CD4-positive, alpha-beta T cell treated with Interleukin-4 for 1 hour (primary cell): ENCODE data around the gene HDGF.
A peak's percentile ranks its signal among the peaks of the same experiment; 100 is the strongest.
"Not testable (repeated sequence)": the region's sequence is repeated elsewhere in the genome, so short reads cannot be mapped to it uniquely, and the experiment has no call there.

Source experiments
- DNase-seq, 2 donors: peaks; one replicate each; pipeline ENCODE4 v3.0.0-alpha.2; 2020 to 2022

The HDGF gene

GRCh38 chr1:156766298-156767100 lies 15.0 kb upstream of the HDGF start:
- peak in 1 of 2 donors; percentile 16 for DNase-seq

- DNase-seq: peak in 1 of 2 donors; percentile 21
These were observed 14.2 kb upstream of the HDGF start for GRCh38 chr1:156765666-156766065.

- not testable (repeated sequence) for DNase-seq
These were observed 13.7 kb upstream of the HDGF start for GRCh38 chr1:156765136-156765535.

- DNase-seq: no peak
These were observed 9.3 kb upstream of the HDGF start for GRCh38 chr1:156760796-156761104.

GRCh38 chr1:156760092-156760795 lies 8.8 kb upstream of the HDGF start:
- no peak for DNase-seq

- DNase-seq: not testable (repeated sequence)
These were observed 6.2 kb upstream of the HDGF start for GRCh38 chr1:156757572-156758253.

GRCh38 chr1:156756355-156756754 lies 4.9 kb upstream of the HDGF start:
- no peak for DNase-seq

- no peak for DNase-seq
These were observed 4.1 kb upstream of the HDGF start for GRCh38 chr1:156755527-156755950.

GRCh38 chr1:156754219-156754618 lies 2.7 kb upstream of the HDGF start:
- DNase-seq: no peak

GRCh38 chr1:156752843-156753482 lies 1.5 kb upstream of the HDGF start:
- no peak for DNase-seq

- DNase-seq: peak; percentile 96 to 97
These were observed 444 bp upstream of the HDGF start for GRCh38 chr1:156751757-156752481.

- DNase-seq: peak; percentile 26 to 42
These were observed 594 bp downstream of the HDGF start for GRCh38 chr1:156750711-156751450.

GRCh38 chr1:156750191-156750672 lies 1.2 kb downstream of the HDGF start:
- peak; percentile 30 to 34 for DNase-seq

- DNase-seq: peak in 1 of 2 donors; percentile 13
These were observed 1.9 kb downstream of the HDGF start for GRCh38 chr1:156749419-156750118.

- DNase-seq: peak; percentile 31 to 41
These were observed 2.6 kb downstream of the HDGF start for GRCh38 chr1:156748670-156749418.

- DNase-seq: no peak
These were observed 3.5 kb downstream of the HDGF start for GRCh38 chr1:156747742-156748669.

- DNase-seq: peak; percentile 80 to 85
These were observed 4.5 kb downstream of the HDGF start for GRCh38 chr1:156746728-156747631.

- peak; percentile 39 to 44 for DNase-seq
These were observed 5.1 kb downstream of the HDGF start for GRCh38 chr1:156746406-156746727.
